ENCODE results near the gene C4orf46.
A peak's percentile ranks its signal among the peaks of the same experiment; 100 is the strongest.
"Not testable (repeated sequence)": the region's sequence is repeated elsewhere in the genome, so short reads cannot be mapped to it uniquely, and the experiment has no call there.

Gene C4orf46

DNA sequence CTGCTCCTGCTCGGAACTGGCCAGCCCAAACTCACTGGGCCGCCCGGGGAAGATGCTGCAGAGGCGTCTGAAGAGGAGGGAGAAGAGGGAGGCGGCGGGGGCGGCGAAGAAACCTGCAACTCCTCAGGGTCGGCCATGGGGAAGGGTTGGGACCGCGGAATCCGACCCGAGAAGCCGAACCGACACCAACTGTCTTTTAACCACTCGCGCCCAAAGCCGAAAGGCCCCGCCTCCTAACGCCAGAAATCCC is at the start of gene C4orf46:
TSS of gene C4orf46 (minus strand) at position 223 of the 250 bp plus-strand sequence. CDS start at position 137, 86 bp downstream.
- Histone ChIP-seq H3K4me1 (ENCODE audit: insufficient read depth, poor library complexity, severe bottlenecking) (peaks cover 3% of the 10 kb centered on the region), H3K27me3 (ENCODE audit: insufficient read depth, poor library complexity, severe bottlenecking) (no peaks in the 10 kb centered on the region), H3K36me3 (ENCODE audit: low read depth) (peaks cover 18% of the 10 kb centered on the region), H3K9me3 (ENCODE audit: severe bottlenecking) (no peaks in the 10 kb centered on the region), H3K27ac (ENCODE audit: poor library complexity, severe bottlenecking) (peak within 1 kb of the TSS; percentile 63), H3K4me3 (ENCODE audit: severe bottlenecking) (peak within 1 kb of the TSS; percentile 80)
- DNase-seq (ENCODE audit: low spot score): no peak
- TF ChIP-seq CTCF (IDR thresholded peaks at IDR 0.05; ENCODE audit: poor library complexity, severe bottlenecking): no peak
- ATAC-seq (ENCODE audit: low read depth): no peak

GRCh38 chr4:158715802-158716201 is 44.1 kb upstream of the C4orf46 start:
- Histone ChIP-seq H3K27ac (ENCODE audit: poor library complexity, severe bottlenecking) (no peak overlapping the region), H3K27me3 (ENCODE audit: insufficient read depth, poor library complexity, severe bottlenecking) (no peaks in the 10 kb centered on the region), H3K4me1 (ENCODE audit: insufficient read depth, poor library complexity, severe bottlenecking) (no peaks in the 10 kb centered on the region), H3K36me3 (ENCODE audit: low read depth) (peaks cover 99% of the 10 kb centered on the region), H3K4me3 (ENCODE audit: severe bottlenecking) (no peak overlapping the region), H3K9me3 (ENCODE audit: severe bottlenecking) (no peaks in the 10 kb centered on the region)
- DNase-seq (ENCODE audit: low spot score) (no peak), ATAC-seq (ENCODE audit: low read depth) (no peak)
- no peak for TF ChIP-seq CTCF (IDR thresholded peaks at IDR 0.05; ENCODE audit: poor library complexity, severe bottlenecking)

DNA sequence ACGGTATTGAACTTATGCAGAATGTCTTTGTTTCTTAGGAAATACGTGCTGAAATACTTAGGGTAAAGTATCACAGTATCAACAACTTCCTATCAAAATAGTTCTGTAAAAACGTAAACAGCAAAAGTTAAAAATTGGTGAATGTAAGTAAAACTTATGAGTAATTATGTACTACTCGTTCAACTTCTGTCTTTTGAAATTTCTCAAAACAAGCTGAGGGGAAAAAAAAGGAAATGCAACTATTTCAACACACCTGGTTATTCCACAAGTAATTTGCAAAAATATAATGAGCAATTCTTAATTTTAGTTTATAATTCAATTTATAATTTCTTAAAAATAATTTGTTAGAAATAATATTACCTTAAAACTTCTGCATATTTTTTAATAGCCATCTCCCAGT is 43.2 kb upstream of the C4orf46 start:
- TF ChIP-seq CTCF (IDR thresholded peaks at IDR 0.05; ENCODE audit: poor library complexity, severe bottlenecking): no peak
- Histone ChIP-seq H3K4me3 (ENCODE audit: severe bottlenecking) (no peak overlapping the region), H3K27ac (ENCODE audit: poor library complexity, severe bottlenecking) (no peak overlapping the region), H3K4me1 (ENCODE audit: insufficient read depth, poor library complexity, severe bottlenecking) (no peaks in the 10 kb centered on the region), H3K36me3 (ENCODE audit: low read depth) (peaks cover 99% of the 10 kb centered on the region), H3K9me3 (ENCODE audit: severe bottlenecking) (no peaks in the 10 kb centered on the region), H3K27me3 (ENCODE audit: insufficient read depth, poor library complexity, severe bottlenecking) (no peaks in the 10 kb centered on the region)
- DNase-seq (ENCODE audit: low spot score) (no peak), ATAC-seq (ENCODE audit: low read depth) (no peak)

DNA sequence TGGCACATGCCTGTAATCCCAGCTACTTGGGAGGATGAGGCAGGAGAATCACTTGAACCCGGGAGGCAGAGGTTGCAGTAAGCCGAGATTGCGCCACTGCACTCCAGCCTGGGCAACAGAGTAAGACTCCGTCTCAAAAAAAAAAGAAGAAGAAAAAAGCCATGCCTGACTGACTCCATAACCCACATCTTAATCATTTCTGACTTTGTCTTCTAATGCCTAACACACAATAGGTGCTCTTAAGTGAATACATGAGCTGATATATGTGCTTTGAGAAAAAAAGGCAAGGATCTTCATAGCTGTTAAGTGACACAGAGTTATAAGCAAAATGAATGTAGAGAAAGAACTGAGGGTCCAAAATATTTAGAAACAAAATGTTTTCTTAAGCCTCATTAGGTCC is 40.9 kb upstream of the C4orf46 start:
- H3K27me3 ChIP-seq (ENCODE audit: insufficient read depth, poor library complexity, severe bottlenecking); H3K9me3 ChIP-seq (ENCODE audit: severe bottlenecking); H3K4me1 ChIP-seq (ENCODE audit: insufficient read depth, poor library complexity, severe bottlenecking); H3K4me3 ChIP-seq (ENCODE audit: severe bottlenecking); DNase-seq (ENCODE audit: low spot score); H3K27ac ChIP-seq (ENCODE audit: poor library complexity, severe bottlenecking); ATAC-seq (ENCODE audit: low read depth): not testable (repeated sequence)
- peaks cover 99% of the 10 kb centered on the region for H3K36me3 ChIP-seq (ENCODE audit: low read depth)

DNA sequence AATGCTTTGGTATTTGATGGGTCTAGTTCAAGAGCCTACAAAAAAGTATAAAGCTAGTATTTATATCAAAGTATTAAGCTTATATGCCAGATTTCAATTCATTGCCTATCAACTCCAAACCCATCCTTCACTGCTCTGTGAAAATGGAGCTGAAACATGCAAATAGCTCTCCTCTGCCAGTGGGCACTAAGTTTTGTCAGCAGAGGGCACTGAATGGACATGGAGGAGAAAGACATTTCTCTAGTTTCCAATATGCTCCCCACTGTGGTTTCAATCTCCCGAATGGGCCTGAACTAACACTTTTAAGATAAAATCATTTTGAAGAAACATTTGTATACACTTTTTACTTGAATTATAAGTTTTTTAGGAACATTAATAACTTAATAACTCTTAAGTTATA is 39.1 kb upstream of the C4orf46 start:
- no peak for ATAC-seq (ENCODE audit: low read depth)
- Histone ChIP-seq H3K4me3 (ENCODE audit: severe bottlenecking) (no peak overlapping the region), H3K27me3 (ENCODE audit: insufficient read depth, poor library complexity, severe bottlenecking) (no peaks in the 10 kb centered on the region), H3K4me1 (ENCODE audit: insufficient read depth, poor library complexity, severe bottlenecking) (no peaks in the 10 kb centered on the region), H3K36me3 (ENCODE audit: low read depth) (peaks cover 95% of the 10 kb centered on the region), H3K27ac (ENCODE audit: poor library complexity, severe bottlenecking) (no peak overlapping the region), H3K9me3 (ENCODE audit: severe bottlenecking) (no peaks in the 10 kb centered on the region)
- peak; percentile 38 for TF ChIP-seq CTCF (IDR thresholded peaks at IDR 0.05; ENCODE audit: poor library complexity, severe bottlenecking)
- no peak for DNase-seq (ENCODE audit: low spot score)

Data from RWPE2 (cell line).